Skeletal muscle satellite cell (primary cell): ENCODE results near the gene LRRN1.
"Not testable (repeated sequence)": the region's sequence is repeated elsewhere in the genome, so short reads cannot be mapped to it uniquely, and the experiment has no call there.

Source experiments
- H3K27me3 ChIP-seq: 2 replicates; pipeline ENCODE4 v1.7.0; 2013; ENCODE audit warnings: low read length; ENCODE audit not compliant: control insufficient read depth, insufficient read depth
- H3K36me3 ChIP-seq: 2 replicates; pipeline ENCODE4 v1.7.0; 2013; ENCODE audit warnings: mild to moderate bottlenecking, control low read depth, low read length; ENCODE audit not compliant: insufficient read depth
- H3K4me1 ChIP-seq: 2 replicates; pipeline ENCODE4 v1.7.0; 2013; ENCODE audit warnings: low read length; ENCODE audit not compliant: control insufficient read depth, insufficient read depth
- H3K4me2 ChIP-seq: 2 replicates; pipeline ENCODE4 v1.7.0; 2013; ENCODE audit warnings: mild to moderate bottlenecking, low read length
- H3K4me3 ChIP-seq: 2 replicates; pipeline ENCODE4 v1.7.0; 2013; ENCODE audit warnings: low read length
- H3K9ac ChIP-seq: 2 replicates; pipeline ENCODE4 v1.7.0; 2013; ENCODE audit warnings: mild to moderate bottlenecking, low read depth, low read length, moderate library complexity
- H3K9me3 ChIP-seq: replicated peaks from 2 replicates; pipeline ENCODE4 v1.7.0; 2013; ENCODE audit warnings: mild to moderate bottlenecking, control low read depth, low read length

Gene LRRN1

DNA sequence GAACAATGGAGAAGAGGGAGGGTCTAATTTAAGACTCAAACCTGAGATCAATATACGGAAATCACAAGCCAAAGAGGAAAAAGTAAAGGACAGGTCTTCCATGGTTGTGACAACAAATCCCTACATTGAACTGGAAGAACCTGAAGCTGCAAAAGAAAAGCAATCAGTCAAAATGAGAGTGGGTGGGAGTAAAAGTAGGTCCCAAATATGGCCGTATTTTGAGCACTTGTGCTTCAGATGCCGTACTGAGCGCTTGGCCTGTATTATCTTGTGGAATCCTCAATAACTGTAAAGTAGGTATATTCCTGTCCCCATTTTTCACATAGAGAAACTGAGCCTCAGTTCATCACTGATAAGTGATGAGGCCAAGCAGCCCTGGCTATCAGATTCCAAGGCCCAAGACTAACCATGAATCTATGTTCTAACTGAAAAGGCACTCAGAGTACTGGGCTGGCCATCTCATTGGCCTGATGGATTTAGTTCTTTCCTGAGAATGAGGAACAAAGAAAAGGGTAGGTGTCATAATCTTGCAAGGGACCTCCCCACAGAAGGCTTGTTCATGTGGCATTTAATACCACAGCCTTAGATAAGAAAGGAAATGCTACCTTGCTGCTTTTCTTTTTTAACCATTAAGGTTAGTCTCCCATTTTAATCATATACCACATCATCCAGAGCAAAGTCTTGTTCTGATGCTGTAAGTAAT lies 52.5 kb downstream of the LRRN1 start:
- no peak overlapping the region for H3K4me2 ChIP-seq
- H3K27me3 ChIP-seq: no peaks in the 10 kb centered on the region
- no peak overlapping the region for H3K9ac ChIP-seq
- H3K9me3 ChIP-seq: no peaks in the 10 kb centered on the region
- no peaks in the 10 kb centered on the region for H3K36me3 ChIP-seq
- no peak overlapping the region for H3K4me3 ChIP-seq
- no peaks in the 10 kb centered on the region for H3K4me1 ChIP-seq

DNA sequence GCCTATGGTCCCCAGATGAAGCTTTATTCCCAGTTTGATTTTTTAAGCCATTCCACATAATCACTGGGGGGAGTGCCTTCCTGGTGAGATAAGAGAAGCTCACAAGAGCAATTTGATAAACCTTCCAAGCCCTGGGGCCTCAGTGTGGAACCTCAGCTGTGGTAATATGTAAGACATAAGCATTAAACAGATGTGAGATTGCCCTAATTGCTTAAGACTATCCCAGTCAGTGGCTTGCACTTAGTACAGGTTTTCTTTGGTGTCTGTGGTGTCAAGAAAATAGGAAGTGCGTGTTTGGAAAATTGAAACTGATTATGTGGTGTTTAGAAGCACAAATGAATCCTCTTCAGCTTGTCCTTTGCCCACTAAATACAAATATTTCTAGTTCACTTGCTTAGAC lies 54.3 kb downstream of the LRRN1 start:
- no peaks in the 10 kb centered on the region for H3K36me3 ChIP-seq
- no peaks in the 10 kb centered on the region for H3K9me3 ChIP-seq
- no peak overlapping the region for H3K4me3 ChIP-seq
- no peaks in the 10 kb centered on the region for H3K27me3 ChIP-seq
- no peaks in the 10 kb centered on the region for H3K4me1 ChIP-seq
- no peak overlapping the region for H3K4me2 ChIP-seq
- no peak overlapping the region for H3K9ac ChIP-seq

DNA sequence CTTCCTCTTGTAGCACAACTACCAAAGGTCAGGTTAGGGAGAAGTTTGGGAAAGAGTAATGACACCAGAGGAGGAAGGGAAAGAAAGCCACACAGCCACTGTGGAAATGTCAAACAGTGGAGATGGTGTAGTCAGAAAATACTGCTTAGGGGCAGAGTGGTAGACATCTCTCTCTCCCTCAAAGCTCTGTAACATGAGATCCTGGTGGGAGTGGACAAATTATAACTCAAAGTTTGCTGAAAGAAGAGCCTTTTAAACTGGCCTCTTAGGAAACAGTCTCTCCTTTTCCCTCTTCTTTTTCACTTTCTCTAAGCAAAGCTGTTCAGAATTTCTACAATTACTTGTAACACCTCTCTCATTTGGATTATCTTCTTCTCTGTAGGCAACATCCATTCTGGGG lies 55.8 kb downstream of the LRRN1 start:
- Histone ChIP-seq H3K27me3 (no peaks in the 10 kb centered on the region), H3K4me1 (no peaks in the 10 kb centered on the region), H3K4me2 (no peak overlapping the region), H3K9ac (no peak overlapping the region), H3K4me3 (no peak overlapping the region), H3K36me3 (no peaks in the 10 kb centered on the region), H3K9me3 (no peaks in the 10 kb centered on the region)

DNA sequence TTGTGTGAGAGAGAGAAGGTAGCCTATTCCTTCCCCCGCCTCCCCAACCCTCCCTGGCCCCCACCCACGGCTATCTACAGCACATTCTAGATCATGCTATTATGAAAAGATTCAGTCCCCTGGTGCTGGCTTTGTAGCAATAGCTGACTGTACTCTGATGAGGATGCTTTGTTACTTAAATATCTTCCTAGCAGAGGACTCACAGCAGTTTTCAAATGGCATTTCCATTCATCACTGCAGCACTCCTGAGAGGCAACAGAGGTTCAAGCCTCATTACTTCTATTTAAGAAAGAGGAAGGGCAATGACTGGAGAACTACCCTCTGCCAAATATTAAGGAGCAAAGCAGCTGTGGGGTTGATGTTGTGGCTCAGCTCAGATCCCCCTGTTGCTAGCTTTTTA lies 61.0 kb downstream of the LRRN1 start:
- no peaks in the 10 kb centered on the region for H3K9me3 ChIP-seq
- no peak overlapping the region for H3K4me2 ChIP-seq
- no peaks in the 10 kb centered on the region for H3K4me1 ChIP-seq
- no peaks in the 10 kb centered on the region for H3K36me3 ChIP-seq
- no peaks in the 10 kb centered on the region for H3K27me3 ChIP-seq
- H3K9ac ChIP-seq: no peak overlapping the region
- H3K4me3 ChIP-seq: no peak overlapping the region

DNA sequence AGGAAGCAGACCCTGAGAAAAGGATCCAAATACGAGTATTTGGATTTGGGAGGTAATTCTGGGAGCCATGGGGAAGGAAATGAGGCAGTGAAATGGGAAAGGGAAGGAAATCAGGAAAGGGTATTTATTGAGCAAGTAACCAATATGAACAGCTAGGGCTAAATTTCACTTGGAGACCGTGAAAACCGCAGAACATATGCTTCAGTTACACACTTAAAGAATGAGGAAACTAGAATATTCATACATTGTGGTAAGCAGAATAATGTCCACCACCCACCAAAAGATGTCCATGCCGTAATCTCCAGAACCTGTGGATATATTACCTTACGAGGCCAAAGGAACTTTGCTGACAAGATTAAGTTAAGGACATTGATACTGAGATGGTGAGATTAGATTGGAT lies 63.3 kb downstream of the LRRN1 start:
- H3K4me1 ChIP-seq: no peaks in the 10 kb centered on the region
- no peak overlapping the region for H3K4me3 ChIP-seq
- H3K4me2 ChIP-seq: no peak overlapping the region
- no peak overlapping the region for H3K9ac ChIP-seq
- H3K27me3 ChIP-seq: no peaks in the 10 kb centered on the region
- H3K9me3 ChIP-seq: no peaks in the 10 kb centered on the region
- no peaks in the 10 kb centered on the region for H3K36me3 ChIP-seq

DNA sequence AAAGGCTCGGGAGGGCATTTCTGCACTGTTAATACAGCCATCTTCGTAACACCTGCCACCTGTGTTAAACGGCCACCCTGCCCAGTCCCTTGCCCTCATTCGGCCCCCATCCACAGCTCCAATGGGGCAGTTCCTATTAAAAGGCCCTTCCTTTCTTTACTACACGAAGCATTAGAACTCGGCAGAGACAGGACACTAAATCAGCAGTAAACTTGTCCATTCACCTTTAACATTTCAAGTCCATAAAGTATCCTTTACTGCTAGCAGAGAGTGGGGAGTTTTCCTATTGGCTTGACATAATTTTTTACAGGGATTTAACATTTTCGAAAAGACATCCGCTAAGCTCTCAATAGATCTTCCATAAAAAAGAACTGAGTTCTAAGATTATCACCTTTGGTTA lies 76.3 kb downstream of the LRRN1 start:
- Histone ChIP-seq H3K27me3 (no peaks in the 10 kb centered on the region), H3K4me1 (no peaks in the 10 kb centered on the region), H3K9ac (no peak overlapping the region), H3K9me3 (no peaks in the 10 kb centered on the region), H3K36me3 (no peaks in the 10 kb centered on the region), H3K4me2 (no peak overlapping the region), H3K4me3 (no peak overlapping the region)

DNA sequence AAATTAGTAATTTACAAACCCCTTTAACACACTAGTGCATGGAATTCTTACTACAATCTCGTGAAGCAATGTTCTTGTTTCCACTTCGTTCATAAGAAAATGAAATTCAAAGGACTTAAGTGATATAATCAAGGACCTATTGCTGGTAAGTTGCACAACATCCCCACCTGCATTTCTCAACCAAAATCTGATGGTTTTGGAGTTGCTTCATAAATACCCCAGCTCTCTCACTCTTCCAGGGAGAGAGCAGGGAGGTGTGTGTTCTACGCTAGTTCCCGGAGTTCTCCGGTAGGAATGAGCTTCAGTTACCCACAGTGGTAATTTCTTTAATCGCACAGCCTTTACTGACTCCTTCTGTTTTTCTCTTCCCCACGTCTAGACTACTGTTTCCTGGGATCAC lies 81.8 kb downstream of the LRRN1 start:
- H3K4me1 ChIP-seq: no peaks in the 10 kb centered on the region
- no peak overlapping the region for H3K4me3 ChIP-seq
- H3K9ac ChIP-seq: no peak overlapping the region
- no peak overlapping the region for H3K4me2 ChIP-seq
- H3K36me3 ChIP-seq: no peaks in the 10 kb centered on the region
- H3K9me3 ChIP-seq: no peaks in the 10 kb centered on the region
- H3K27me3 ChIP-seq: no peaks in the 10 kb centered on the region

DNA sequence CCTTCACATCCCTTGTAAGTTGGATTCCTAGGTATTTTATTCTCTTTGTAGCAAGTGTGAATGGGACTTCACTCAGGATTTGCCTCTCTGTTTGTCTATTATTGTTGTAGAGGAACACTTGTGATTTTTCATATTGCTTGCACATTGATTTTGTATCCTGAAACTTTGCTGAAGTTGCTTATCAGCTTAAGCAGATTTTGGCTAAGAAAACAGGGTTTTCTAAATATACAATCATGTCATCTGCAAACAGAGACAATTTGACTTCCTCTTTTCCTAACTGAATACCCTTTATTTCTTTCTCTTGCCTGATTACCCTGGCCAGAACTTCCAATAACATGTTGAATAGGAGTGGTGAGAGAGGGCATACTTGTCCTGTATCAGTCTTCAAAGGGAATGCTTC lies 88.1 kb downstream of the LRRN1 start:
- not testable (repeated sequence) for H3K4me2 ChIP-seq, H3K27me3 ChIP-seq, H3K9ac ChIP-seq, H3K4me1 ChIP-seq, H3K4me3 ChIP-seq, H3K9me3 ChIP-seq, H3K36me3 ChIP-seq

DNA sequence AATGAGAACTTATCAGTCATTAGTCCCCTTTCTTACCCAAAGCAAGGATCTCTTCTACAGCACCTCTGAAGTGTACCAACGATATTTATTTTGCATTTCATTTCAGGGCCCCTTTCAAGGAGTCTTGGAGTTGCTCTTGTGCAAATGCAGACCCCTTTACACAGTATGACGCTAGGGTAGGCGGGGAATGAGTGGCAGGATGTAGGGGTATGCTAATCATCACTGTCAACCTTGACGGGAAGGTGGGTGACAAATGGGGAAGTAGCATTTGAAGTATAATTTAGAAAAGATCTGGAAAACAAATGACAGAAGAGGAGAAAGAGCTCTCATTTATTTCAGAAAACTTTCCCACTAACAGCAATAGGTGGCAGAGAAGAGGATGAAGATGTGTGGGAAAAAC lies 94.4 kb downstream of the LRRN1 start:
- no peaks in the 10 kb centered on the region for H3K36me3 ChIP-seq
- no peak overlapping the region for H3K9ac ChIP-seq
- no peak overlapping the region for H3K4me2 ChIP-seq
- H3K27me3 ChIP-seq: no peaks in the 10 kb centered on the region
- H3K4me1 ChIP-seq: no peaks in the 10 kb centered on the region
- H3K9me3 ChIP-seq: no peaks in the 10 kb centered on the region
- no peak overlapping the region for H3K4me3 ChIP-seq
